ENCODE data around the gene PRPSAP2. TPM values are rescaled to one million over a fixed set of nuclear protein-coding genes. Genes with fewer than 3 reads are reported as not detected.

PRPSAP2 gene
- total RNA-seq, 2 experiments from 2014 or later, result 31.1 to 33.7 TPM

- H3K4me1 Mint-ChIP-seq (ENCODE audit: low read depth), result peaks cover 32% of the 10 kb centered on the region
- no peak overlapping the region for H3K4me3 Mint-ChIP-seq
- H3K27me3 Mint-ChIP-seq (ENCODE audit: low read depth), result no peaks in the 10 kb centered on the region
- H3K27ac Mint-ChIP-seq, result no peak overlapping the region
- no peaks in the 10 kb centered on the region for H3K36me3 Mint-ChIP-seq (ENCODE audit: low read depth)
- H3K9me3 Mint-ChIP-seq, result no peaks in the 10 kb centered on the region
- CTCF ChIA-PET, result interaction anchor here (1.0 to 3.9 kb wide), 11 partner anchors 16 to 334 kb away, joined by 3 to 32 read pairs (median 6); partner anchors contain the start of genes FAM83G and PRPSAP2
- DNase-seq, result no peak
- intact Hi-C loops (cut with micrococcal nuclease), result no loop called here
Measured at GRCh38 chr17:18959845-18960240, 101.9 kb downstream of the PRPSAP2 start.

- H3K36me3 Mint-ChIP-seq (ENCODE audit: low read depth), result no peaks in the 10 kb centered on the region
- no peak overlapping the region for H3K27ac Mint-ChIP-seq
- intact Hi-C loops (cut with micrococcal nuclease), result no loop called here
- H3K4me3 Mint-ChIP-seq, result no peak overlapping the region
- H3K4me1 Mint-ChIP-seq (ENCODE audit: low read depth), result peaks cover 29% of the 10 kb centered on the region
- H3K9me3 Mint-ChIP-seq, result no peaks in the 10 kb centered on the region
- H3K27me3 Mint-ChIP-seq (ENCODE audit: low read depth), result no peaks in the 10 kb centered on the region
- no peak for DNase-seq
- CTCF ChIA-PET, result interaction anchor here (1.1 to 3.9 kb wide), 15 partner anchors 12 to 334 kb away, joined by 3 to 32 read pairs (median 6); partner anchors contain the start of genes FAM83G and PRPSAP2
Measured at GRCh38 chr17:18960241-18960665, 102.3 kb downstream of the PRPSAP2 start.

GRCh38 chr17:18960803-18961511 is 103.0 kb downstream of the PRPSAP2 start:
- intact Hi-C loops (cut with micrococcal nuclease), result no loop called here
- H3K27me3 Mint-ChIP-seq (ENCODE audit: low read depth), result no peaks in the 10 kb centered on the region
- no peak overlapping the region for H3K4me3 Mint-ChIP-seq

GRCh38 chr17:18961634-18962493 is 103.9 kb downstream of the PRPSAP2 start:
- intact Hi-C loops (cut with micrococcal nuclease), result no loop called here

More at GRCh38 chr17:18960803-18961511, 103.0 kb downstream of the PRPSAP2 start:
- H3K4me1 Mint-ChIP-seq (ENCODE audit: low read depth), result peaks cover 23% of the 10 kb centered on the region
- H3K27ac Mint-ChIP-seq, result no peak overlapping the region
- CTCF ChIA-PET, result interaction anchor here (0.6 to 3.9 kb wide), 29 partner anchors 9 to 361 kb away, joined by 3 to 32 read pairs (median 5); partner anchors contain the start of genes FAM83G and PRPSAP2
- no peaks in the 10 kb centered on the region for H3K9me3 Mint-ChIP-seq
- peak; percentile 86 for DNase-seq
- no peaks in the 10 kb centered on the region for H3K36me3 Mint-ChIP-seq (ENCODE audit: low read depth)

GRCh38 chr17:18962494-18962815 is 104.5 kb downstream of the PRPSAP2 start:
- no peak for DNase-seq
- Mint-ChIP-seq H3K36me3 (ENCODE audit: low read depth) (no peaks in the 10 kb centered on the region), H3K4me3 (no peak overlapping the region), H3K27ac (no peak overlapping the region), H3K4me1 (ENCODE audit: low read depth) (peaks cover 23% of the 10 kb centered on the region), H3K9me3 (no peaks in the 10 kb centered on the region), H3K27me3 (ENCODE audit: low read depth) (no peaks in the 10 kb centered on the region)
- CTCF ChIA-PET, result interaction anchor here (1.5 to 2.1 kb wide), 2 partner anchors 37 to 145 kb away, joined by 4 to 10 read pairs; no protein-coding TSS in a partner anchor
- intact Hi-C loops (cut with micrococcal nuclease), result no loop called here

More at GRCh38 chr17:18961634-18962493, 103.9 kb downstream of the PRPSAP2 start:
- DNase-seq, result peak; percentile 47
- H3K27me3 Mint-ChIP-seq (ENCODE audit: low read depth), result no peaks in the 10 kb centered on the region
- H3K4me1 Mint-ChIP-seq (ENCODE audit: low read depth), result peaks cover 23% of the 10 kb centered on the region
- no peaks in the 10 kb centered on the region for H3K9me3 Mint-ChIP-seq
- no peak overlapping the region for H3K4me3 Mint-ChIP-seq
- CTCF ChIA-PET, result interaction anchor here (0.6 to 3.9 kb wide), 29 partner anchors 8 to 336 kb away, joined by 3 to 32 read pairs (median 5); partner anchors contain the start of genes FAM83G and PRPSAP2
- H3K27ac Mint-ChIP-seq, result no peak overlapping the region
- no peaks in the 10 kb centered on the region for H3K36me3 Mint-ChIP-seq (ENCODE audit: low read depth)

GRCh38 chr17:18963126-18964017 is 105.4 kb downstream of the PRPSAP2 start:
- H3K4me1 Mint-ChIP-seq (ENCODE audit: low read depth), result peaks cover 20% of the 10 kb centered on the region
- H3K4me3 Mint-ChIP-seq, result no peak overlapping the region
- H3K9me3 Mint-ChIP-seq, result no peaks in the 10 kb centered on the region
- no peaks in the 10 kb centered on the region for H3K36me3 Mint-ChIP-seq (ENCODE audit: low read depth)
- no peaks in the 10 kb centered on the region for H3K27me3 Mint-ChIP-seq (ENCODE audit: low read depth)
- intact Hi-C loops (cut with micrococcal nuclease), result no loop called here
- H3K27ac Mint-ChIP-seq, result no peak overlapping the region
- CTCF ChIA-PET, result interaction anchor here (0.6 to 1.5 kb wide), 3 partner anchors 9 to 146 kb away, joined by 3 to 4 read pairs (median 3); no protein-coding TSS in a partner anchor
- DNase-seq, result no peak

GRCh38 chr17:18964018-18964351 is 106.1 kb downstream of the PRPSAP2 start:
- no peak for DNase-seq
- H3K36me3 Mint-ChIP-seq (ENCODE audit: low read depth), result no peaks in the 10 kb centered on the region
- H3K27ac Mint-ChIP-seq, result no peak overlapping the region
- CTCF ChIA-PET, result no interaction called here
- H3K27me3 Mint-ChIP-seq (ENCODE audit: low read depth), result no peaks in the 10 kb centered on the region
- peaks cover 17% of the 10 kb centered on the region for H3K4me1 Mint-ChIP-seq (ENCODE audit: low read depth)
- intact Hi-C loops (cut with micrococcal nuclease), result no loop called here
- no peaks in the 10 kb centered on the region for H3K9me3 Mint-ChIP-seq
- no peak overlapping the region for H3K4me3 Mint-ChIP-seq

GRCh38 chr17:18964550-18964949 is 106.6 kb downstream of the PRPSAP2 start:
- Mint-ChIP-seq H3K27ac (no peak overlapping the region), H3K27me3 (ENCODE audit: low read depth) (no peaks in the 10 kb centered on the region), H3K4me3 (no peak overlapping the region), H3K4me1 (ENCODE audit: low read depth) (peaks cover 17% of the 10 kb centered on the region), H3K36me3 (ENCODE audit: low read depth) (no peaks in the 10 kb centered on the region), H3K9me3 (no peaks in the 10 kb centered on the region)
- intact Hi-C loops (cut with micrococcal nuclease), result no loop called here
- no peak for DNase-seq
- CTCF ChIA-PET, result no interaction called here

GRCh38 chr17:18965530-18966236 is 107.8 kb downstream of the PRPSAP2 start:
- H3K9me3 Mint-ChIP-seq, result no peaks in the 10 kb centered on the region
- peaks cover 16% of the 10 kb centered on the region for H3K4me1 Mint-ChIP-seq (ENCODE audit: low read depth)
- intact Hi-C loops (cut with micrococcal nuclease), result no loop called here
- no peaks in the 10 kb centered on the region for H3K27me3 Mint-ChIP-seq (ENCODE audit: low read depth)
- H3K36me3 Mint-ChIP-seq (ENCODE audit: low read depth), result peaks cover 5% of the 10 kb centered on the region
- CTCF ChIA-PET, result no interaction called here
- no peak overlapping the region for H3K4me3 Mint-ChIP-seq
- H3K27ac Mint-ChIP-seq, result no peak overlapping the region
- no peak for DNase-seq

GRCh38 chr17:18966831-18967624 is 109.1 kb downstream of the PRPSAP2 start:
- no peaks in the 10 kb centered on the region for H3K9me3 Mint-ChIP-seq
- H3K4me1 Mint-ChIP-seq (ENCODE audit: low read depth), result peaks cover 6% of the 10 kb centered on the region
- intact Hi-C loops (cut with micrococcal nuclease), result no loop called here
- H3K27ac Mint-ChIP-seq, result no peak overlapping the region
- H3K4me3 Mint-ChIP-seq, result no peak overlapping the region
- no peak for DNase-seq
- no peaks in the 10 kb centered on the region for H3K27me3 Mint-ChIP-seq (ENCODE audit: low read depth)
- peaks cover 7% of the 10 kb centered on the region for H3K36me3 Mint-ChIP-seq (ENCODE audit: low read depth)
- CTCF ChIA-PET, result interaction anchor here (0.7 kb wide), 1 partner anchor 10 kb away, joined by 3 read pairs; no protein-coding TSS in a partner anchor

GRCh38 chr17:18967916-18968315 is 110.0 kb downstream of the PRPSAP2 start:
- intact Hi-C loops (cut with micrococcal nuclease), result no loop called here

More at GRCh38 chr17:18967916-18968315, 110.0 kb downstream of the PRPSAP2 start:
- H3K36me3 Mint-ChIP-seq (ENCODE audit: low read depth), result peaks cover 7% of the 10 kb centered on the region
- H3K27ac Mint-ChIP-seq, result no peak overlapping the region
- H3K4me1 Mint-ChIP-seq (ENCODE audit: low read depth), result peaks cover 2% of the 10 kb centered on the region
- H3K27me3 Mint-ChIP-seq (ENCODE audit: low read depth), result no peaks in the 10 kb centered on the region
- CTCF ChIA-PET, result interaction anchor here (0.9 kb wide), 1 partner anchor 13 kb away, joined by 3 read pairs; no protein-coding TSS in a partner anchor
- no peak for DNase-seq
- no peaks in the 10 kb centered on the region for H3K9me3 Mint-ChIP-seq
- no peak overlapping the region for H3K4me3 Mint-ChIP-seq

Measured in activated naive CD4-positive, alpha-beta T cell treated with anti-CD3 and anti-CD28 coated beads for 36 hours (primary cell).